B cell (primary cell): ENCODE measurements around the gene ATP10B. TPM values are rescaled to one million over a fixed set of nuclear protein-coding genes. Genes with fewer than 3 reads are reported as not detected.

Source experiments
- ATAC-seq: fragments of 200-7000 bp; cut with Tn5 transposase; one replicate; pipeline ENCODE4 v1.10.0; 2021; ENCODE audit warnings: low read depth, mild to moderate bottlenecking, moderate number of reproducible peaks, moderate library complexity
- CTCF ChIA-PET: fragments of 350-600 bp; sonication (Branson Sonifier 250); formaldehyde crosslinking; loops from one replicate; lab custom pipeline; 2021; ENCODE audit warnings: antibody characterized with exemption, inconsistent platforms; lab: Charles Lee
- POLR2A ChIA-PET: fragments of 350-600 bp; sonication (Branson Sonifier 250); formaldehyde crosslinking; loops from one replicate; lab custom pipeline; 2021; ENCODE audit warnings: antibody characterized with exemption; lab: Charles Lee
- DNase-seq: peaks from one replicate; pipeline ENCODE4 v3.0.0; 2013
- H2AFZ ChIP-seq: 2 replicates; pipeline ENCODE4 v1.6.1; 2012; ENCODE audit warnings: mild to moderate bottlenecking, low read depth, low read length; ENCODE audit not compliant: insufficient read depth, poor library complexity, severe bottlenecking
- H3K27ac ChIP-seq, 2 donors: 1 replicate in 1 of 2; 2 replicates in 1 of 2; pipeline ENCODE4 v1.5.1; 2012 to 2013; ENCODE audit warnings: low read length in 2 of 2, mild to moderate bottlenecking in 2 of 2, moderate library complexity in 1 of 2
- H3K27me3 ChIP-seq, 4 experiments: fragments of 200-600 bp in 1 of 4; sonication (generic) in 1 of 4; replicated peaks in 1 of 4; 1 replicate in 2 of 4; 2 replicates in 2 of 4; pipeline versions ENCODE4 v1.6.1 to v1.7.0; 2013 to 2016; ENCODE audit warnings: low read length in 3 of 4, mild to moderate bottlenecking in 2 of 4, mixed read lengths in 1 of 4, moderate library complexity in 1 of 4; ENCODE audit not compliant: insufficient read depth in 4 of 4, control insufficient read depth in 3 of 4; ENCODE audit errors: control extremely low read depth in 1 of 4
- H3K36me3 ChIP-seq, 2 experiments: replicated peaks in 1 of 2; 1 replicate in 1 of 2; 2 replicates in 1 of 2; pipeline versions ENCODE4 v1.6.1 to v1.7.1; 2013; ENCODE audit warnings: low read length in 1 of 2; ENCODE audit not compliant: insufficient read depth in 2 of 2, control insufficient read depth in 1 of 2; ENCODE audit errors: control extremely low read depth in 1 of 2, extremely low read depth in 1 of 2
- H3K4me1 ChIP-seq, 2 donors: fragments of 200-600 bp in 1 of 2; sonication (generic) in 1 of 2; 1 replicate in 1 of 2; 2 replicates in 1 of 2; pipeline versions ENCODE4 v1.5.1 to v1.6.1; 2013 to 2017; ENCODE audit warnings: low read length in 2 of 2; ENCODE audit not compliant: control insufficient read depth in 2 of 2, insufficient read depth in 2 of 2
- H3K4me2 ChIP-seq: replicated peaks from 2 replicates; pipeline ENCODE3; 2012; ENCODE audit warnings: mild to moderate bottlenecking, low read depth, low read length; ENCODE audit not compliant: poor library complexity, severe bottlenecking
- H3K4me3 ChIP-seq, 5 experiments: fragments of 200-600 bp in 1 of 5; sonication (generic) in 1 of 5; 1 replicate in 3 of 5; 2 replicates in 2 of 5; pipeline versions ENCODE4 v1.5.1 to v1.7.0; 2011 to 2016; ENCODE audit warnings: low read length in 4 of 5, mild to moderate bottlenecking in 4 of 5, low read depth in 2 of 5, control low read depth in 1 of 5, moderate library complexity in 1 of 5; ENCODE audit not compliant: insufficient read depth in 1 of 5; ENCODE audit errors: control extremely low read depth in 1 of 5, extremely low read depth in 1 of 5
- H3K79me2 ChIP-seq: fragments of 200-600 bp; sonication (generic); one replicate; pipeline ENCODE4 v1.6.0; 2016; ENCODE audit warnings: low read length; ENCODE audit not compliant: control insufficient read depth, insufficient read depth
- H3K9ac ChIP-seq: fragments of 200-600 bp; sonication (generic); 2 replicates; pipeline ENCODE4 v1.6.1; 2017; ENCODE audit warnings: mild to moderate bottlenecking, low read length, moderate library complexity
- H3K9me3 ChIP-seq, 3 donors: one replicate each; pipeline versions ENCODE4 v1.6.1 to v1.7.1; 2013; ENCODE audit warnings: low read length in 2 of 3; ENCODE audit not compliant: control insufficient read depth in 2 of 3, insufficient read depth in 1 of 3; ENCODE audit errors: control extremely low read depth in 1 of 3
- H4K20me1 ChIP-seq: 2 replicates; pipeline ENCODE4 v1.6.0; 2012; ENCODE audit warnings: mild to moderate bottlenecking, low read length; ENCODE audit not compliant: insufficient read depth, control insufficient read depth, poor library complexity, severe bottlenecking
- H3K27ac Mint-ChIP-seq: one replicate; pipeline ENCODE4 v1.8.0; 2021; ENCODE audit warnings: mixed read lengths
- H3K27me3 Mint-ChIP-seq: one replicate; pipeline ENCODE4 v1.8.0; 2021; ENCODE audit warnings: mixed read lengths
- H3K4me1 Mint-ChIP-seq: one replicate; pipeline ENCODE4 v1.8.0; 2021; ENCODE audit warnings: mixed read lengths
- H3K4me3 Mint-ChIP-seq: one replicate; pipeline ENCODE4 v1.8.0; 2021; ENCODE audit warnings: mixed read lengths
- H3K9me3 Mint-ChIP-seq: one replicate; pipeline ENCODE4 v1.8.0; 2022; ENCODE audit warnings: mixed read lengths; ENCODE audit not compliant: insufficient read depth
- EZH2 ChIP-seq: IDR thresholded peaks from 2 replicates; pipeline ENCODE4 v1.6.1; 2012; ENCODE audit warnings: borderline replicate concordance, low read depth, mild to moderate bottlenecking, moderate library complexity, low read length; ENCODE audit not compliant: insufficient read depth, poor library complexity, severe bottlenecking
- WGBS: methylation state at CpG from one replicate; pipeline ENCODE4 v1.1.5; 2013; ENCODE audit warnings: missing lambda C conversion rate; ENCODE audit not compliant: insufficient coverage; 5-methylcytosine and 5-hydroxymethylcytosine counted together
- intact Hi-C: fragments of 100-400 bp; cut with micrococcal nuclease; formaldehyde crosslinking; loops from one replicate; pipeline ENCODE4 v1.10.0; 2022
- polyA plus RNA-seq: library from polyadenylated mRNA; depleted of rRNA; stranded (reverse); fragments of >200 nt; gene quantifications from 2 replicates; pipeline ENCODE4 v1.2.3, GENCODE V29; 2012
- total RNA-seq, 2 donors: library from RNA; stranded (reverse); fragments of 120-200 nt in 1 of 2; gene quantifications; 1 replicate in 1 of 2; 2 replicates in 1 of 2; pipeline versions ENCODE4 v1.2.3 to v1.2.4, GENCODE V29; 2013 to 2022
- TF ChIP-seq, protein P1 (sequence below): fragments of 200-600 bp; IDR thresholded peaks from one replicate; pipeline ENCODE4 v1.8.0; 2022; ENCODE audit warnings: antibody characterized with exemption, mild to moderate bottlenecking

The ATP10B gene
- total and polyA plus RNA-seq, 2 donors (not counting 1 experiment from before 2014, with no cell fraction given), result not detected

DNA sequence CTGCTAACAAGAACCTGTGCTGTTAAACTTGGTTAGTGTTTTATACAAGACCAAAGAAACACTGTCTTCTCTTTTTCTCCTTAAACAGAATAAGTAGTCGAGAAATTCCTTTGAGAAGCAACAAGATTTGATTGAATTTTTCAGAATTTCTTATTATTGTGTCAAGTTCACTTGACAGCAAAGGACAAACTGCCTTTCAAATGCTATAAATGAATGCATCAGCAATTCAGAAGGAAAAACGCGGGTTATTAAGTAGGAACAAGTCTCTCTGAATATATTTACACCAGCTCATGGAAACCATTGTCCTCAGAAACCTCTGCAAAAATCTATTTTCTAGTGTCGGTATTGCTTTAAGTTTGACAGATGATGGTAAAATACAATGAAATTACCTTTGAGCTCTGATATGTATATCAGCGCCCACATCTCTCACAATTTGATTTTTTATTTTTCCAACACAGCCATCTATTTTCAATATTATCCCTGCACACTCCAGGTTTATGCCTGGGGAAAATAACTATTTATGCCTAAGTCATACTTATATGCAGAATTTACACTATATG is 4.4 kb downstream of the ATP10B start:
- H3K27me3 ChIP-seq, result peaks cover 0 to 4% (median 1%) of the 10 kb centered on the region in 4 experiments
- H3K79me2 ChIP-seq, result no peaks in the 10 kb centered on the region
- H3K4me2 ChIP-seq, result no peak overlapping the region
- H3K36me3 ChIP-seq, result no peaks in the 10 kb centered on the region
- no peak overlapping the region for H3K27ac ChIP-seq
- H3K9ac ChIP-seq, result no peak overlapping the region
- DNase-seq (no peak), ATAC-seq (no peak)
- Mint-ChIP-seq H3K27me3 (peaks cover 5% of the 10 kb centered on the region), H3K4me3 (no peak overlapping the region), H3K27ac (no peak overlapping the region), H3K4me1 (peaks cover 13% of the 10 kb centered on the region), H3K9me3 (no peaks in the 10 kb centered on the region)
- CTCF ChIA-PET, result no interaction called here
- intact Hi-C loops, result no loop called here
- H3K4me1 ChIP-seq, result peaks cover 0 to 8% of the 10 kb centered on the region in 2 donors
- H2AFZ ChIP-seq, result no peak overlapping the region
- no peaks in the 10 kb centered on the region for H3K9me3 ChIP-seq
- WGBS, result no CpG with 5 or more reads among the region's 5 CpGs
- POLR2A ChIA-PET, result no interaction called here
- TF ChIP-seq, protein P1, sequence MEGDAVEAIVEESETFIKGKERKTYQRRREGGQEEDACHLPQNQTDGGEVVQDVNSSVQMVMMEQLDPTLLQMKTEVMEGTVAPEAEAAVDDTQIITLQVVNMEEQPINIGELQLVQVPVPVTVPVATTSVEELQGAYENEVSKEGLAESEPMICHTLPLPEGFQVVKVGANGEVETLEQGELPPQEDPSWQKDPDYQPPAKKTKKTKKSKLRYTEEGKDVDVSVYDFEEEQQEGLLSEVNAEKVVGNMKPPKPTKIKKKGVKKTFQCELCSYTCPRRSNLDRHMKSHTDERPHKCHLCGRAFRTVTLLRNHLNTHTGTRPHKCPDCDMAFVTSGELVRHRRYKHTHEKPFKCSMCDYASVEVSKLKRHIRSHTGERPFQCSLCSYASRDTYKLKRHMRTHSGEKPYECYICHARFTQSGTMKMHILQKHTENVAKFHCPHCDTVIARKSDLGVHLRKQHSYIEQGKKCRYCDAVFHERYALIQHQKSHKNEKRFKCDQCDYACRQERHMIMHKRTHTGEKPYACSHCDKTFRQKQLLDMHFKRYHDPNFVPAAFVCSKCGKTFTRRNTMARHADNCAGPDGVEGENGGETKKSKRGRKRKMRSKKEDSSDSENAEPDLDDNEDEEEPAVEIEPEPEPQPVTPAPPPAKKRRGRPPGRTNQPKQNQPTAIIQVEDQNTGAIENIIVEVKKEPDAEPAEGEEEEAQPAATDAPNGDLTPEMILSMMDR, result no peak
- no peaks in the 10 kb centered on the region for H4K20me1 ChIP-seq
- H3K4me3 ChIP-seq, result no peak overlapping the region

DNA sequence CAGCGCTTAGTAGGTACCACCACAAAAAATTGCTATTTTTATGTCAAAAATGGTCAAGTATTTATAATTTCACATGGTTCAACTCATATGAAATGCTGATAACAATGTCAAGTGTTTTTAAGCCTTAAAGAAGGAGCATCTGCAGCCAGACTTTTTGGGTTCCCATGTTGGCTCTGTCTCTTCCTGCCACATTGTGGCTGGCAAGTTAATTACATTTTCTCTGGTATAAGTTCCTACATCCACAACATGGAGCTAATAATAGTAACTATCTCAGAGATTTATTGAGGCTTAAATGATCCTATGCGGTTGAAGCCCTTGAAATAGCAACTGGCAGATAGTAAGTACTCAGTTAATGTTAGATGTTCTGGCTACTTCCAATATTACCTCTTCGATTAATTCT is 5.4 kb downstream of the ATP10B start:
- H3K79me2 ChIP-seq, result no peaks in the 10 kb centered on the region
- intact Hi-C loops, result no loop called here
- TF ChIP-seq EZH2, result no peak
- TF ChIP-seq, protein P1, result no peak
- Mint-ChIP-seq H3K4me3 (no peak overlapping the region), H3K27me3 (peaks cover 5% of the 10 kb centered on the region), H3K27ac (no peak overlapping the region), H3K9me3 (no peaks in the 10 kb centered on the region), H3K4me1 (peaks cover 13% of the 10 kb centered on the region)
- no CpG with 5 or more reads among the region's 3 CpGs for WGBS
- ChIA-PET CTCF (no interaction called here), POLR2A (no interaction called here)
- no peak overlapping the region for H3K4me3 ChIP-seq
- H3K4me1 ChIP-seq, result peaks cover 0 to 8% of the 10 kb centered on the region in 2 donors
- ATAC-seq (no peak), DNase-seq (no peak)
- H3K27ac ChIP-seq, result no peak overlapping the region
- no peak overlapping the region for H3K9ac ChIP-seq
- H3K4me2 ChIP-seq, result no peak overlapping the region
- H3K27me3 ChIP-seq, result peaks cover 0 to 4% (median 1%) of the 10 kb centered on the region in 4 experiments
- no peaks in the 10 kb centered on the region for H3K36me3 ChIP-seq
- H2AFZ ChIP-seq, result no peak overlapping the region
- H3K9me3 ChIP-seq, result no peaks in the 10 kb centered on the region
- H4K20me1 ChIP-seq, result no peaks in the 10 kb centered on the region
